ENCODE measurements around the gene FGD2. TPM values are rescaled to one million over a fixed set of nuclear protein-coding genes. Genes with fewer than 3 reads are reported as not detected.
A peak's percentile ranks its signal among the peaks of the same experiment; 100 is the strongest.

Gene FGD2
- total and polyA plus RNA-seq, 9 of the 15 experiments (the other 6 are each of a cell fraction or from before 2014, with no cell fraction given): 0.09 TPM; not detected in 8

GRCh38 chr6:37038292-37039198, 33.1 kb downstream of the FGD2 start (continued):
- no peak for TF ChIP-seq HSF4 (CRISPR knock-in tag; IDR thresholded peaks at IDR 0.05; ENCODE audit: borderline replicate concordance)
- TF ChIP-seq CBX5 (IDR thresholded peaks at IDR 0.05; ENCODE audit: borderline replicate concordance, low read depth): no peak
- TF ChIP-seq ZNF217 (CRISPR knock-in tag; IDR thresholded peaks at IDR 0.05): no peak
- TF ChIP-seq MYNN (IDR thresholded peaks at IDR 0.05): no peak
- no peak for TF ChIP-seq MYNN (CRISPR knock-in tag; IDR thresholded peaks at IDR 0.05)
- no peak for TF ChIP-seq PRMT5 (CRISPR knock-in tag; IDR thresholded peaks at IDR 0.05)
- peak; percentile 14; the same call in 1 of the 2 replicates for TF ChIP-seq SMARCA5 (IDR thresholded peaks at IDR 0.05)
- TF ChIP-seq SREBF1 (IDR thresholded peaks at IDR 0.05; ENCODE audit: borderline replicate concordance, low read depth, low read length): no peak
- no peak for TF ChIP-seq ZNF24 (IDR thresholded peaks at IDR 0.05)
- TF ChIP-seq MEF2D (tag; conservative IDR thresholded peaks at IDR 0.05; ENCODE audit: low read depth): no peak
- TF ChIP-seq BCOR (IDR thresholded peaks at IDR 0.05): 0 out of 2 replicates have a peak, but pooled peaks have one; percentile 43
- TF ChIP-seq MAX (CRISPR knock-in tag; IDR thresholded peaks at IDR 0.05): no peak
- no peak for TF ChIP-seq E2F8 (IDR thresholded peaks at IDR 0.05; ENCODE audit: low read depth, partially characterized antibody)
- TF ChIP-seq ELF4 (CRISPR knock-in tag; IDR thresholded peaks at IDR 0.05): no peak
- peak; percentile 74; the same call in 1 of the 2 replicates for TF ChIP-seq ATF3 (IDR thresholded peaks at IDR 0.05)
- no peak for TF ChIP-seq ATF3 (CRISPR knock-in tag; conservative IDR thresholded peaks at IDR 0.05)
- 0 out of 2 replicates have a peak, but pooled peaks have one; percentile 50 for TF ChIP-seq HIVEP1 (CRISPR knock-in tag; IDR thresholded peaks at IDR 0.05)
- no peak for TF ChIP-seq ZNF263 (CRISPR knock-in tag; IDR thresholded peaks at IDR 0.05; ENCODE audit: borderline replicate concordance)
- no peak for TF ChIP-seq POLR2B (IDR thresholded peaks at IDR 0.05; ENCODE audit: low read depth, partially characterized antibody)
- no peak for TF ChIP-seq KDM2B (CRISPR knock-in tag; IDR thresholded peaks at IDR 0.05)
- no peak for TF ChIP-seq ZNF175 (CRISPR knock-in tag; IDR thresholded peaks at IDR 0.05; ENCODE audit: low read depth)
- TF ChIP-seq LARP7 (IDR thresholded peaks at IDR 0.05): 0 out of 2 replicates have a peak, but pooled peaks have one; percentile 20
